OCI-LY1 (cell line): ENCODE measurements around the gene RNF20.
"Not testable (repeated sequence)": the region's sequence is repeated elsewhere in the genome, so short reads cannot be mapped to it uniquely, and the experiment has no call there.

Source experiments
- H2AFZ ChIP-seq: fragments of 200-600 bp; sonication (generic), shearing (Covaris generic); 2 replicates; pipeline ENCODE4 v1.6.0; 2014; ENCODE audit warnings: antibody characterized with exemption, mild to moderate bottlenecking, low read length
- H3F3A ChIP-seq: fragments of 200-600 bp; sonication (generic), shearing (Covaris generic); 2 replicates; pipeline ENCODE4 v1.6.0; 2014; ENCODE audit warnings: mild to moderate bottlenecking, antibody characterized with exemption, low read length, moderate library complexity; ENCODE audit not compliant: insufficient read depth
- H3K27ac ChIP-seq: fragments of 200-600 bp; sonication (generic); 2 replicates; pipeline ENCODE4 v1.5.1; 2014; ENCODE audit warnings: low read length, mixed run types, mild to moderate bottlenecking, low read depth; ENCODE audit not compliant: poor library complexity, severe bottlenecking
- H3K27me3 ChIP-seq: fragments of 200-600 bp; sonication (generic); 2 replicates; pipeline ENCODE4 v1.6.0; 2014; ENCODE audit warnings: antibody characterized with exemption, mild to moderate bottlenecking, low read length, moderate library complexity; ENCODE audit not compliant: insufficient read depth
- H3K36me3 ChIP-seq: fragments of 200-600 bp; sonication (generic); 2 replicates; pipeline ENCODE4 v1.6.1; 2014; ENCODE audit warnings: mild to moderate bottlenecking, antibody characterized with exemption, low read length, moderate library complexity, mixed read lengths; ENCODE audit not compliant: insufficient read depth
- H3K4me1 ChIP-seq: fragments of 200-600 bp; sonication (generic); 2 replicates; pipeline ENCODE4 v1.5.1; 2014; ENCODE audit warnings: mild to moderate bottlenecking, low read length, moderate library complexity; ENCODE audit not compliant: insufficient read depth, severe bottlenecking
- H3K4me2 ChIP-seq: fragments of 200-600 bp; sonication (generic), shearing (Covaris generic); 2 replicates; pipeline ENCODE4 v1.6.1; 2014; ENCODE audit warnings: low read length
- H3K4me3 ChIP-seq: fragments of 200-600 bp; sonication (generic); 2 replicates; pipeline ENCODE4 v1.5.1; 2014; ENCODE audit warnings: low read length, low read depth, mild to moderate bottlenecking, mixed read lengths; ENCODE audit not compliant: poor library complexity, severe bottlenecking
- H3K79me2 ChIP-seq: fragments of 200-600 bp; shearing (Covaris generic); 2 replicates; pipeline ENCODE4 v1.6.1; 2016; ENCODE audit warnings: mixed run types, low read length, mixed read lengths; ENCODE audit not compliant: insufficient read depth
- H3K9ac ChIP-seq: fragments of 200-600 bp; sonication (generic), shearing (Covaris generic); 2 replicates; pipeline ENCODE4 v1.6.1; 2014; ENCODE audit warnings: mild to moderate bottlenecking, low read length, mixed read lengths
- H3K9me2 ChIP-seq: fragments of 200-600 bp; sonication (generic), shearing (Covaris generic); 2 replicates; pipeline ENCODE4 v1.6.1; 2014; ENCODE audit warnings: low read depth, mild to moderate bottlenecking, low read length, mixed read lengths
- H3K9me3 ChIP-seq: fragments of 200-600 bp; shearing (Covaris generic); 2 replicates; pipeline ENCODE4 v1.6.1; 2014; ENCODE audit warnings: low read length, mixed read lengths
- H4K20me1 ChIP-seq: fragments of 200-600 bp; sonication (generic), shearing (Covaris generic); 2 replicates; pipeline ENCODE4 v1.6.0; 2016; ENCODE audit warnings: mild to moderate bottlenecking, low read length; ENCODE audit not compliant: insufficient read depth
- CTCF ChIP-seq: fragments of 200-600 bp; sonication (generic), shearing (Covaris generic); IDR thresholded peaks from 2 replicates; pipeline ENCODE4 v1.5.1; 2017; ENCODE audit warnings: mild to moderate bottlenecking, antibody characterized with exemption, low read length, moderate library complexity, mixed read lengths
- EZH2 ChIP-seq: fragments of 200-600 bp; sonication (generic), shearing (Covaris generic); IDR thresholded peaks from 2 replicates; pipeline ENCODE4 v1.8.0; 2017; ENCODE audit warnings: borderline replicate concordance, mixed run types, mild to moderate bottlenecking, antibody characterized with exemption, low read length, moderate library complexity, mixed read lengths

Gene RNF20

DNA sequence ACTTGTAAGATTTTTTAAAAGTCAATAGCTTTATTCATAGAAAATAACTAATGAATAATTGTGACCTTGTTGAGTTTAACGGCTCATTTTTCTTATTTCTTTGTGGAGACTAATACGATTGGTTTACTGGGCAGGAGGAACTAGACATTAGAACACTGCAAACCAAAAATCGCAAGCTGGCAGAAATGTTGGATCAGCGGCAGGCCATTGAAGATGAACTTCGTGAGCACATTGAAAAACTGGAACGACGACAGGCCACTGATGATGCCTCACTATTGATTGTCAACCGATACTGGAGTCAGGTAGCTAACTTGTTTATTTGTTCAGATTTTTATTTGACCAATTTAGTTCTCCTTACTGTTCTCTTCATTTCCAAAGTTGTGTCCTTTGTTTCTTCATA, 6.4 kb downstream of the RNF20 start:
- Histone ChIP-seq H3K9me2 (no peaks in the 10 kb centered on the region), H3K36me3 (peaks cover 81% of the 10 kb centered on the region), H3F3A (no peaks in the 10 kb centered on the region), H3K27ac (no peak overlapping the region), H2AFZ (no peak overlapping the region), H3K4me3 (no peak overlapping the region), H3K27me3 (no peaks in the 10 kb centered on the region), H3K9ac (no peak overlapping the region), H3K4me1 (no peaks in the 10 kb centered on the region), H4K20me1 (no peaks in the 10 kb centered on the region), H3K9me3 (no peaks in the 10 kb centered on the region), H3K79me2 (no peaks in the 10 kb centered on the region), H3K4me2 (no peak overlapping the region)
- TF ChIP-seq CTCF (no peak), EZH2 (no peak)

DNA sequence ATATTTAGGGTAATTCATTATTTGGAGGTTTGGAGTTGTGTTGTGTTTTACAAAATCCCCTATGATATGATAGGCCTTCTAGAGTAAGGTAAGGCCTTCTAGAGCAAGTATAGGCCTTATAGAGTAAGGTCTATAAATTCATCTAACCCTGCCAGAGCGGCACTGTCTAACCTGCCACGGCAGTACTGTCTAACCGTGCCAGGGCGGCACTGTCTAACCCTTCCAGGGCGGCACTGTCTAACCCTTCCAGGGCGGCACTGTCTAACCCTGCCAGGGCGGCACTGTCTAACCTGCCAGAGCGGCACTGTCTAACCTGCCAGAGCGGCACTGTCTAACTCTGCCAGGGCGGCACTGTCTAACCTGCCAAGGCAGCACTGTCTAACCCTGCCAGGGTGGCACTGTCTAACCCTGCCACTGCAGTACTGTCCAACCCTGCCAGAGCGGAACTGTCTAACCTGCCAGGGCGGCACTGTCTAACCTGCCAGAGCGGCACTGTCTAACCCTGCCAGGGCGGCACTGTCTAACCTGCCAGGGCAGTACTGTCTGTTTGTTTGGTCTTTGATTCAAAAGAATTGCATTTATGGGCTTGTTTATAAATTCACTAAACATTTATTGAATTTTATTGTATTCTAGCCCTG, 9.6 kb downstream of the RNF20 start:
- Histone ChIP-seq H3K9me3 (no peaks in the 10 kb centered on the region), H3K9me2 (no peaks in the 10 kb centered on the region), H3F3A (no peaks in the 10 kb centered on the region), H3K4me1 (no peaks in the 10 kb centered on the region), H3K9ac (no peak overlapping the region), H3K27ac (no peak overlapping the region), H3K27me3 (no peaks in the 10 kb centered on the region), H3K36me3 (peaks cover 79% of the 10 kb centered on the region), H3K79me2 (no peaks in the 10 kb centered on the region), H4K20me1 (no peaks in the 10 kb centered on the region), H2AFZ (no peak overlapping the region), H3K4me3 (no peak overlapping the region), H3K4me2 (no peak overlapping the region)
- TF ChIP-seq EZH2: no peak
- no peak for TF ChIP-seq CTCF

DNA sequence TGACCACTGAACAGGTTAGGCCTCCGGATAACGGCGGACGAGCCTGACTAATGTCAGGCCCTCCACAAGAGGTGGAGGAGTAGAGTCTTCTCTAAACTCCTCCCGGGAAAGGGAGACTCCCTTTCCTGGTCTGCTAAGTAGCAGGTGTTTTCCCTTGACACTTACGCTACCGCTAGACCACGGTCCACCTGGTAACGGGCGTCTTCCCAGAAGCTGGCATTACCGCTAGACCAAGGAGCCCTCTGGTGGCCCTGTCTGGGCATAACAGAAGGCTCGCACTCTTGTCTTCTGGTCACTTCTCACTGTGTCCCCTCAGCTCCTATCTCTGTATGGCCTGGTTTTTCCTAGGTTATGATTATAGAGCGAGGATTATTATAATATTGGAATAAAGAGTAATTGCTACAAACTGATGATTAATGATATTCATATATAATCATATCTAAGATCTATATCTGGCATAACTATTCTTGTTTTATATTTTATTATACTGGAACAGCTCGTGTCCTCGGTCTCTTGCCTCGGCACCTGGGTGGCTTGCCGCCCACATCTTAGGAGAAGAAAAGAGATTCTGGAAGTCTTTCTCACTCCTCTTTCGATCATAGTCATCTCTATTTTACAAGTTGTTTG, 15.9 kb downstream of the RNF20 start:
- H3K4me1 ChIP-seq, H3K4me3 ChIP-seq, H4K20me1 ChIP-seq, H3K27ac ChIP-seq, H3F3A ChIP-seq, H3K9ac ChIP-seq, H3K9me2 ChIP-seq, H3K79me2 ChIP-seq, H3K4me2 ChIP-seq, H3K27me3 ChIP-seq, H2AFZ ChIP-seq, H3K9me3 ChIP-seq: not testable (repeated sequence)
- peaks cover 95% of the 10 kb centered on the region for H3K36me3 ChIP-seq

GRCh38 chr9:101561740-101562139, 28.1 kb downstream of the RNF20 start:
- no peak overlapping the region for H3K4me3 ChIP-seq
- no peak overlapping the region for H3K9ac ChIP-seq
- H3K27ac ChIP-seq: no peak overlapping the region
- no peaks in the 10 kb centered on the region for H3K79me2 ChIP-seq
- no peak overlapping the region for H2AFZ ChIP-seq
- peaks cover 93% of the 10 kb centered on the region for H3K36me3 ChIP-seq
- H3F3A ChIP-seq: no peaks in the 10 kb centered on the region
- no peaks in the 10 kb centered on the region for H3K9me2 ChIP-seq
- H3K4me2 ChIP-seq: no peak overlapping the region
- no peak for TF ChIP-seq CTCF
- TF ChIP-seq EZH2: no peak
- H3K4me1 ChIP-seq: no peaks in the 10 kb centered on the region
- no peaks in the 10 kb centered on the region for H4K20me1 ChIP-seq
- no peaks in the 10 kb centered on the region for H3K9me3 ChIP-seq
- no peaks in the 10 kb centered on the region for H3K27me3 ChIP-seq
